Right lobe of liver (tissue), 4 donors: ENCODE measurements around the gene LY6G6F.

ENCODE experiments used
- CTCF ChIP-seq, 4 donors: fragments of 200-600 bp in 3 of 4; fragments of 450-650 bp in 1 of 4; IDR thresholded peaks; one replicate each; pipeline versions ENCODE4 v1.5.1 to v1.8.0; 2016 to 2022; ENCODE audit warnings: antibody characterized with exemption in 4 of 4, mild to moderate bottlenecking in 2 of 4
- POLR2A ChIP-seq: fragments of 450-650 bp; IDR thresholded peaks from one replicate; pipeline ENCODE4 v1.6.1; 2017; ENCODE audit warnings: antibody characterized with exemption, mild to moderate bottlenecking
- donor health status: DM: no; HTN: no; CAD: no.
- donor health status: DM: no; HTN: no; CAD: no.
- donor health status: DM: no; HTN: yes; CAD: no.

- TF ChIP-seq POLR2A (no peak), CTCF (IDR thresholded peaks at IDR 0.05) (no peak)
Measured at GRCh38 chr6:31750411-31751022, 43.9 kb downstream of the LY6G6F start.
